ENCODE results near the gene C1orf53. TPM values are rescaled to one million over a fixed set of nuclear protein-coding genes. Genes with fewer than 3 reads are reported as not detected.

C1orf53 gene
- total and polyA plus RNA-seq, 2 donors from 2014 or later, result 8.4 to 8.9 TPM

DNA sequence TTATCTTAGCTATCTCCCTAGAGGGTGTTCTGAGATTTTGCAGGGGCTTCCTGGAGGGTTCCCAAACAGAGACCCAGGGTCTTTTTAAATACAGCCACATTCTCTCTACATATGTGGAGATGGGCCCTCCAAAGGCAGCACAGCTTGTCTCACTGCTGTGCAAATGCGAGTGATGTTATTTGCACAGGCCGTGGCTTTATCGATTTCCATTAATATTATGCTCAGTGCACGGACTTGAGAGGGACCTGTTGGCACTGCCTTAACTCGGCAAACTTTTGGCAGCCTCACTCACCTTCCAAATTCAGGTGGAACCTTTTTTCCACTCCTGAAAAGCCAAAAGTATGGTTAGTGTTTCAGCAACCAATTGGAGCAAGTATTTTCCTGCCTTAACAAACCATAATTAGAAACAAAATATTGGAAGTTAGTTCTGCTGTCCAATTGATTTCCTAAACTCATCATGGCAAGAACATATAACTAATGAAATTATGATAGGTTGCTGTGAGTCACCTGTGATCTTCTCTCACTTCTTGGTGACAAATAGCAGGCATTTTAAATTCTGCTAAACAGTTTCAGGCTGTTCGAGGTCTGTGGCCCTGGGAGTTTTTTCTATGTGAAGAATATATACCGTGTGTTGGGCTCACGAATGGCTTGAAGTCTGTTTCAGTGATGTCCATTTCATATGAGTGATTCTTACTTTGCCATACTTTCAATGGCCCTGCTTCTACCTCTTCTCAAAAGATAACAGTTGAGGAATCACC is 25.7 kb downstream of the C1orf53 start:
- intact Hi-C loops (cut with DNase I), result no loop called here
- Histone ChIP-seq H3K27ac (ENCODE audit: low read depth in 2 of 2, low read length in 2 of 2) (no peak overlapping the region), H3K27me3 (ENCODE audit: control insufficient read depth, insufficient read depth, low read length) (peaks cover 28% of the 10 kb centered on the region), H3K9ac (ENCODE audit: low read length in 3 of 3) (no peak overlapping the region), H3K4me3 (ENCODE audit: low read length in 3 of 3) (no peak overlapping the region), H3K36me3 (ENCODE audit: control insufficient read depth in 2 of 3, insufficient read depth in 3 of 3, low read length in 3 of 3) (no peaks in the 10 kb centered on the region), H3K9me3 (ENCODE audit: control insufficient read depth in 2 of 3, insufficient read depth in 1 of 3, low read length in 3 of 3) (no peaks in the 10 kb centered on the region), H3K4me1 (ENCODE audit: control insufficient read depth in 2 of 3, insufficient read depth in 2 of 3, low read depth in 1 of 3, low read length in 3 of 3) (no peaks in the 10 kb centered on the region)
- TF ChIP-seq, protein P1, sequence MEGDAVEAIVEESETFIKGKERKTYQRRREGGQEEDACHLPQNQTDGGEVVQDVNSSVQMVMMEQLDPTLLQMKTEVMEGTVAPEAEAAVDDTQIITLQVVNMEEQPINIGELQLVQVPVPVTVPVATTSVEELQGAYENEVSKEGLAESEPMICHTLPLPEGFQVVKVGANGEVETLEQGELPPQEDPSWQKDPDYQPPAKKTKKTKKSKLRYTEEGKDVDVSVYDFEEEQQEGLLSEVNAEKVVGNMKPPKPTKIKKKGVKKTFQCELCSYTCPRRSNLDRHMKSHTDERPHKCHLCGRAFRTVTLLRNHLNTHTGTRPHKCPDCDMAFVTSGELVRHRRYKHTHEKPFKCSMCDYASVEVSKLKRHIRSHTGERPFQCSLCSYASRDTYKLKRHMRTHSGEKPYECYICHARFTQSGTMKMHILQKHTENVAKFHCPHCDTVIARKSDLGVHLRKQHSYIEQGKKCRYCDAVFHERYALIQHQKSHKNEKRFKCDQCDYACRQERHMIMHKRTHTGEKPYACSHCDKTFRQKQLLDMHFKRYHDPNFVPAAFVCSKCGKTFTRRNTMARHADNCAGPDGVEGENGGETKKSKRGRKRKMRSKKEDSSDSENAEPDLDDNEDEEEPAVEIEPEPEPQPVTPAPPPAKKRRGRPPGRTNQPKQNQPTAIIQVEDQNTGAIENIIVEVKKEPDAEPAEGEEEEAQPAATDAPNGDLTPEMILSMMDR (IDR thresholded peaks at IDR 0.05; ENCODE audit: borderline replicate concordance, extremely low read depth, insufficient read depth), result no peak
- no peak for FAIRE-seq
- DNase-seq, result no peak

GRCh38 chr1:197928849-197929336 is 26.5 kb downstream of the C1orf53 start:
- Histone ChIP-seq H3K36me3 (ENCODE audit: control insufficient read depth in 2 of 3, insufficient read depth in 3 of 3, low read length in 3 of 3) (no peaks in the 10 kb centered on the region), H3K4me3 (ENCODE audit: low read length in 3 of 3) (no peak overlapping the region), H3K4me1 (ENCODE audit: control insufficient read depth in 2 of 3, insufficient read depth in 2 of 3, low read depth in 1 of 3, low read length in 3 of 3) (no peaks in the 10 kb centered on the region), H3K27me3 (ENCODE audit: control insufficient read depth, insufficient read depth, low read length) (peaks cover 30% of the 10 kb centered on the region), H3K9me3 (ENCODE audit: control insufficient read depth in 2 of 3, insufficient read depth in 1 of 3, low read length in 3 of 3) (peaks cover 0 to 2% (median 0%) of the 10 kb centered on the region in 3 donors), H3K9ac (ENCODE audit: low read length in 3 of 3) (no peak overlapping the region), H3K27ac (ENCODE audit: low read depth in 2 of 2, low read length in 2 of 2) (no peak overlapping the region)
- DNase-seq (no peak), FAIRE-seq (no peak)
- TF ChIP-seq, protein P1 (IDR thresholded peaks at IDR 0.05; ENCODE audit: borderline replicate concordance, extremely low read depth, insufficient read depth), result no peak
- intact Hi-C loops (cut with DNase I), result no loop called here

DNA sequence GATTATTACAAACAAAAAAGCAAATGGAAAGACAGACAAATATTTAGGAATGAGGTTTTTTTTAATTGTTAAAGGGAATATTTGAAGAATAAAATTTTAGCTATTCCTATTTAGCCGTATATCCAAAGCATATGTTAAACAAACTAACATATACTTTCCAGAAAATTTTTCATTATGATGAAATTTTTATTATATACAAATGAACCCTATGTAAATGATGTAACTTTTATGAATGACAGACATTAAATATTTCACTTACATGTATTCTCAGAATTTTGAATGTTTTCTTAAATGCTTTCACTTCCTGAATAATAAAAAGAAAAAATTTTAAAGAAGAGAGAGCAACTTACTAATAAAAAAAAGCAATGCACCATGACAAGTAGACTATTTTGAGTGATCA is 30.6 kb downstream of the C1orf53 start:
- FAIRE-seq (peak; percentile 11), DNase-seq (no peak)
- H3K9ac ChIP-seq (ENCODE audit: low read length in 3 of 3), result no peak overlapping the region
- TF ChIP-seq, protein P1 (IDR thresholded peaks at IDR 0.05; ENCODE audit: borderline replicate concordance, extremely low read depth, insufficient read depth), result no peak
- no peak overlapping the region for H3K4me3 ChIP-seq (ENCODE audit: low read length in 3 of 3)
- H3K27ac ChIP-seq (ENCODE audit: low read depth in 2 of 2, low read length in 2 of 2), result no peak overlapping the region
- no peaks in the 10 kb centered on the region for H3K4me1 ChIP-seq (ENCODE audit: control insufficient read depth in 2 of 3, insufficient read depth in 2 of 3, low read depth in 1 of 3, low read length in 3 of 3)
- peaks cover 19% of the 10 kb centered on the region for H3K27me3 ChIP-seq (ENCODE audit: control insufficient read depth, insufficient read depth, low read length)
- H3K9me3 ChIP-seq (ENCODE audit: control insufficient read depth in 2 of 3, insufficient read depth in 1 of 3, low read length in 3 of 3), result peaks cover 0 to 2% (median 0%) of the 10 kb centered on the region in 3 donors
- H3K36me3 ChIP-seq (ENCODE audit: control insufficient read depth in 2 of 3, insufficient read depth in 3 of 3, low read length in 3 of 3), result no peaks in the 10 kb centered on the region
- intact Hi-C loops (cut with DNase I), result no loop called here

All from kidney (tissue), 14 donors.